ENCODE measurements around the gene SLC35F3. TPM values are rescaled to one million over a fixed set of nuclear protein-coding genes. Genes with fewer than 3 reads are reported as not detected.

The SLC35F3 gene
- total and polyA plus RNA-seq, 9 of the 15 experiments (the other 6 are each of a cell fraction or from before 2014, with no cell fraction given) = 0.04 to 0.07 (median 0.04) TPM; not detected in 6

GRCh38 chr1:234111458-234112142, 207.1 kb downstream of the SLC35F3 start (continued):
- TF ChIP-seq ASH1L (IDR thresholded peaks at IDR 0.05; ENCODE audit: borderline replicate concordance, low read depth, partially characterized antibody) (no peak), CREM (IDR thresholded peaks at IDR 0.05; ENCODE audit: low read depth) (peak; percentile 32; the same call in 1 of the 2 replicates), NBN (IDR thresholded peaks at IDR 0.05; ENCODE audit: low read depth) (no peak), XRCC4 (IDR thresholded peaks at IDR 0.05; ENCODE audit: extremely low read depth, insufficient read depth, insufficient read length) (no peak), GABPA (tag; conservative IDR thresholded peaks at IDR 0.05; ENCODE audit: low read depth) (no peak), PHF20 (IDR thresholded peaks at IDR 0.05; ENCODE audit: partially characterized antibody) (no peak), SMC3 (conservative IDR thresholded peaks at IDR 0.05; ENCODE audit: insufficient read depth, low read depth, low read length) (peak; percentile 51; the same call in 1 of the 2 replicates), BHLHE40 (IDR thresholded peaks at IDR 0.05; ENCODE audit: low read length) (no peak), U2AF1 (optimal IDR thresholded peaks at IDR 0.05; ENCODE audit: low read depth, low read length) (no peak), SMARCB1 (IDR thresholded peaks at IDR 0.05; ENCODE audit: insufficient read length, low read depth) (no peak), RBBP5 (IDR thresholded peaks at IDR 0.05; ENCODE audit: borderline replicate concordance, insufficient read depth, low read length, poor library complexity, severe bottlenecking) (no peak), ZNF76 (CRISPR knock-in tag; IDR thresholded peaks at IDR 0.05; ENCODE audit: borderline replicate concordance) (no peak), BMI1 (IDR thresholded peaks at IDR 0.05; ENCODE audit: low read length) (no peak)
- TF ChIP-seq, protein P1, sequence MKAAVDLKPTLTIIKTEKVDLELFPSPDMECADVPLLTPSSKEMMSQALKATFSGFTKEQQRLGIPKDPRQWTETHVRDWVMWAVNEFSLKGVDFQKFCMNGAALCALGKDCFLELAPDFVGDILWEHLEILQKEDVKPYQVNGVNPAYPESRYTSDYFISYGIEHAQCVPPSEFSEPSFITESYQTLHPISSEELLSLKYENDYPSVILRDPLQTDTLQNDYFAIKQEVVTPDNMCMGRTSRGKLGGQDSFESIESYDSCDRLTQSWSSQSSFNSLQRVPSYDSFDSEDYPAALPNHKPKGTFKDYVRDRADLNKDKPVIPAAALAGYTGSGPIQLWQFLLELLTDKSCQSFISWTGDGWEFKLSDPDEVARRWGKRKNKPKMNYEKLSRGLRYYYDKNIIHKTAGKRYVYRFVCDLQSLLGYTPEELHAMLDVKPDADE (conservative IDR thresholded peaks at IDR 0.05; ENCODE audit: control insufficient read depth, low read depth, low read length) = no peak
- TF ChIP-seq, protein P2, sequence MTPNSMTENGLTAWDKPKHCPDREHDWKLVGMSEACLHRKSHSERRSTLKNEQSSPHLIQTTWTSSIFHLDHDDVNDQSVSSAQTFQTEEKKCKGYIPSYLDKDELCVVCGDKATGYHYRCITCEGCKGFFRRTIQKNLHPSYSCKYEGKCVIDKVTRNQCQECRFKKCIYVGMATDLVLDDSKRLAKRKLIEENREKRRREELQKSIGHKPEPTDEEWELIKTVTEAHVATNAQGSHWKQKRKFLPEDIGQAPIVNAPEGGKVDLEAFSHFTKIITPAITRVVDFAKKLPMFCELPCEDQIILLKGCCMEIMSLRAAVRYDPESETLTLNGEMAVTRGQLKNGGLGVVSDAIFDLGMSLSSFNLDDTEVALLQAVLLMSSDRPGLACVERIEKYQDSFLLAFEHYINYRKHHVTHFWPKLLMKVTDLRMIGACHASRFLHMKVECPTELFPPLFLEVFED (CRISPR knock-in tag; conservative IDR thresholded peaks at IDR 0.05) = no peak

All from K562 (cell line).